SK-N-SH treated with all-trans-retinoic acid at 6 μM for 48 hours (cell line): Measurements from ENCODE around the gene MARCHF10.

Experiments used
- ATAC-seq: fragments of 200-7000 bp; cut with Tn5 transposase; 3 replicates; pipeline ENCODE4 v1.9.1; 2020; ENCODE audit warnings: mild to moderate bottlenecking, moderate library complexity
- BACH2 ChIP-seq: fragments of 250-450 bp; sonication (Bioruptor Pico); IDR thresholded peaks from 2 replicates; pipeline ENCODE4 v1.9.0; 2021; ENCODE audit warnings: mild to moderate bottlenecking, borderline replicate concordance
- CREB5 ChIP-seq: fragments of 250-450 bp; sonication (Bioruptor Pico); IDR thresholded peaks from 2 replicates; pipeline ENCODE4 v1.5.1; 2020; ENCODE audit warnings: low read depth, mild to moderate bottlenecking, moderate library complexity
- CSDC2 ChIP-seq: fragments of 250-450 bp; sonication (Bioruptor Pico); IDR thresholded peaks from 2 replicates; pipeline ENCODE4 v1.5.0; 2020; ENCODE audit warnings: mild to moderate bottlenecking, moderate library complexity
- CSRNP3 ChIP-seq: fragments of 250-450 bp; sonication (Bioruptor Pico); IDR thresholded peaks from 2 replicates; pipeline ENCODE4 v1.5.1; 2021; ENCODE audit warnings: mild to moderate bottlenecking, moderate library complexity
- ESRRG ChIP-seq: fragments of 250-450 bp; sonication (Bioruptor Pico); IDR thresholded peaks from 2 replicates; pipeline ENCODE4 v1.6.1; 2021; ENCODE audit warnings: mild to moderate bottlenecking
- ISL1 ChIP-seq: fragments of 250-450 bp; sonication (Bioruptor Pico); IDR thresholded peaks from 2 replicates; pipeline ENCODE4 v2.1.2; 2022; ENCODE audit warnings: mild to moderate bottlenecking, moderate library complexity
- OSR1 ChIP-seq: fragments of 250-450 bp; sonication (Bioruptor Pico); IDR thresholded peaks from 2 replicates; pipeline ENCODE4 v1.8.0; 2022; ENCODE audit warnings: moderate library complexity, mild to moderate bottlenecking, inconsistent platforms
- POU6F1 ChIP-seq: fragments of 250-450 bp; sonication (Bioruptor Pico); IDR thresholded peaks from 2 replicates; pipeline ENCODE4 v1.8.0; 2021; ENCODE audit warnings: low read depth, mild to moderate bottlenecking, moderate library complexity, borderline replicate concordance
- PPARA ChIP-seq: fragments of 250-450 bp; sonication (Bioruptor Pico); IDR thresholded peaks from 2 replicates; pipeline ENCODE4 v1.5.0; 2020; ENCODE audit warnings: mild to moderate bottlenecking, borderline replicate concordance
- RARB ChIP-seq: fragments of 250-450 bp; sonication (Bioruptor Pico); IDR thresholded peaks from 2 replicates; pipeline ENCODE4 v1.8.0; 2021; ENCODE audit warnings: mild to moderate bottlenecking, moderate library complexity
- SNAI2 ChIP-seq: fragments of 250-450 bp; sonication (Bioruptor Pico); IDR thresholded peaks from 2 replicates; pipeline ENCODE4 v1.5.0; 2020; ENCODE audit warnings: mild to moderate bottlenecking, moderate library complexity
- TCF4 ChIP-seq: fragments of 250-450 bp; sonication (Bioruptor Pico); IDR thresholded peaks from 2 replicates; pipeline ENCODE4 v1.8.0; 2021; ENCODE audit warnings: mild to moderate bottlenecking, moderate library complexity, borderline replicate concordance
- TOX ChIP-seq: fragments of 250-450 bp; sonication (Bioruptor Pico); IDR thresholded peaks from 2 replicates; pipeline ENCODE4 v1.8.0; 2021; ENCODE audit warnings: mild to moderate bottlenecking, moderate library complexity, borderline replicate concordance
- ZC3H10 ChIP-seq: fragments of 250-450 bp; sonication (Bioruptor Pico); IDR thresholded peaks from 2 replicates; pipeline ENCODE4 v1.5.1; 2021; ENCODE audit warnings: mild to moderate bottlenecking, moderate library complexity
- ZFP3 ChIP-seq: fragments of 250-450 bp; sonication (Bioruptor Pico); IDR thresholded peaks from 2 replicates; pipeline ENCODE4 v1.5.0; 2020; ENCODE audit warnings: mild to moderate bottlenecking, moderate library complexity
- ZFP30 ChIP-seq: fragments of 450-650 bp; formaldehyde crosslinking; IDR thresholded peaks from 2 replicates; pipeline ENCODE4 v1.5.0; 2022; ENCODE audit warnings: mild to moderate bottlenecking, moderate library complexity
- ZNF565 ChIP-seq: fragments of 450-650 bp; formaldehyde crosslinking; conservative IDR thresholded peaks from 2 replicates; pipeline ENCODE4 v1.5.0; 2020; ENCODE audit warnings: low read depth, mild to moderate bottlenecking, moderate library complexity
- ZNF70 ChIP-seq: fragments of 450-650 bp; formaldehyde crosslinking; IDR thresholded peaks from 2 replicates; pipeline ENCODE4 v1.5.0; 2020; ENCODE audit warnings: mild to moderate bottlenecking, moderate library complexity
- ZNF8 ChIP-seq: fragments of 450-650 bp; formaldehyde crosslinking; IDR thresholded peaks from 2 replicates; pipeline ENCODE4 v1.5.0; 2020; ENCODE audit warnings: mild to moderate bottlenecking, moderate library complexity
- TF ChIP-seq, protein P1 (sequence below): fragments of 250-450 bp; sonication (Bioruptor Pico); IDR thresholded peaks from 2 replicates; pipeline ENCODE4 v1.8.0; 2020; ENCODE audit warnings: mild to moderate bottlenecking, moderate library complexity, borderline replicate concordance
- TF ChIP-seq, protein P2 (sequence below): fragments of 250-450 bp; sonication (Bioruptor Pico); IDR thresholded peaks from 2 replicates; pipeline ENCODE4 v1.5.0; 2020; ENCODE audit warnings: mild to moderate bottlenecking, moderate library complexity

The MARCHF10 gene

DNA sequence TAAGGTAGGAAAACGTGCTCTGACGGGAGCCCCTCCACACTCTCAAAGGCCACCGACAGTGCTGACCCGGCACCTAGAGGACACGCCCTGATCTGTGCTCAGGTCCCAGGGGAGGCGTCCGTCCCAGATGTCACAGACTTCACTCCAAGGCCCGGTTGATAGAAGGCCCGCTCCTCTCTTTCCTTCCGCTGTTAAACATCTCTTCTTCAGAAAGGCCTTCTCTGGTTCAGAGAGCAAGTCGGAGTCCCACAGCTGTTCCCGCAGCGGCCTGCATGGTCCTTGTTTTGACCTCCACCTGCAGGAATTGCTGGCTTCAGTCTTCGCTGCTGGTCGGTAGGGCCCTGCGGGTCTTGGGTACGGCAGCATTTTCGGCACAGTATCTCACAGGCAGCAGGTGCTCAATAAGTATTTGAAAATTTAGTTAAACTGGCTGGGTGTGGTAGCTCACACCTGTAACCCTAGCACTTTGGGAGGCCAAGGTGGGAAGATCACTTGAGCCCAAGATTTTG lies 92.2 kb downstream of the MARCHF10 start:
- TF ChIP-seq ZNF8 (CRISPR knock-in tag) (no peak), ESRRG (CRISPR knock-in tag) (no peak), ZNF70 (CRISPR knock-in tag) (no peak), ZFP3 (CRISPR knock-in tag) (no peak), CREB5 (CRISPR knock-in tag) (no peak), POU6F1 (CRISPR knock-in tag) (no peak), OSR1 (no peak), BACH2 (no peak), RARB (no peak), ZNF565 (CRISPR knock-in tag) (no peak), SNAI2 (no peak), ZFP30 (CRISPR knock-in tag) (no peak), TCF4 (no peak), PPARA (no peak), TOX (CRISPR knock-in tag) (no peak), CSDC2 (no peak)
- TF ChIP-seq, protein P1, sequence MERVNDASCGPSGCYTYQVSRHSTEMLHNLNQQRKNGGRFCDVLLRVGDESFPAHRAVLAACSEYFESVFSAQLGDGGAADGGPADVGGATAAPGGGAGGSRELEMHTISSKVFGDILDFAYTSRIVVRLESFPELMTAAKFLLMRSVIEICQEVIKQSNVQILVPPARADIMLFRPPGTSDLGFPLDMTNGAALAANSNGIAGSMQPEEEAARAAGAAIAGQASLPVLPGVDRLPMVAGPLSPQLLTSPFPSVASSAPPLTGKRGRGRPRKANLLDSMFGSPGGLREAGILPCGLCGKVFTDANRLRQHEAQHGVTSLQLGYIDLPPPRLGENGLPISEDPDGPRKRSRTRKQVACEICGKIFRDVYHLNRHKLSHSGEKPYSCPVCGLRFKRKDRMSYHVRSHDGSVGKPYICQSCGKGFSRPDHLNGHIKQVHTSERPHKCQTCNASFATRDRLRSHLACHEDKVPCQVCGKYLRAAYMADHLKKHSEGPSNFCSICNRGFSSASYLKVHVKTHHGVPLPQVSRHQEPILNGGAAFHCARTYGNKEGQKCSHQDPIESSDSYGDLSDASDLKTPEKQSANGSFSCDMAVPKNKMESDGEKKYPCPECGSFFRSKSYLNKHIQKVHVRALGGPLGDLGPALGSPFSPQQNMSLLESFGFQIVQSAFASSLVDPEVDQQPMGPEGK (CRISPR knock-in tag): no peak
- no peak for ATAC-seq

- TF ChIP-seq CREB5 (CRISPR knock-in tag): no peak
- no peak for TF ChIP-seq OSR1
- TF ChIP-seq PPARA: no peak
- TF ChIP-seq SNAI2: no peak
- no peak for TF ChIP-seq ZC3H10 (CRISPR knock-in tag)
- no peak for TF ChIP-seq ZNF8 (CRISPR knock-in tag)
- TF ChIP-seq ZFP30 (CRISPR knock-in tag): no peak
- no peak for TF ChIP-seq CSRNP3 (CRISPR knock-in tag)
- no peak for TF ChIP-seq ZNF70 (CRISPR knock-in tag)
- TF ChIP-seq RARB: no peak
- no peak for TF ChIP-seq ESRRG (CRISPR knock-in tag)
- TF ChIP-seq ISL1 (CRISPR knock-in tag): no peak
- TF ChIP-seq, protein P2, sequence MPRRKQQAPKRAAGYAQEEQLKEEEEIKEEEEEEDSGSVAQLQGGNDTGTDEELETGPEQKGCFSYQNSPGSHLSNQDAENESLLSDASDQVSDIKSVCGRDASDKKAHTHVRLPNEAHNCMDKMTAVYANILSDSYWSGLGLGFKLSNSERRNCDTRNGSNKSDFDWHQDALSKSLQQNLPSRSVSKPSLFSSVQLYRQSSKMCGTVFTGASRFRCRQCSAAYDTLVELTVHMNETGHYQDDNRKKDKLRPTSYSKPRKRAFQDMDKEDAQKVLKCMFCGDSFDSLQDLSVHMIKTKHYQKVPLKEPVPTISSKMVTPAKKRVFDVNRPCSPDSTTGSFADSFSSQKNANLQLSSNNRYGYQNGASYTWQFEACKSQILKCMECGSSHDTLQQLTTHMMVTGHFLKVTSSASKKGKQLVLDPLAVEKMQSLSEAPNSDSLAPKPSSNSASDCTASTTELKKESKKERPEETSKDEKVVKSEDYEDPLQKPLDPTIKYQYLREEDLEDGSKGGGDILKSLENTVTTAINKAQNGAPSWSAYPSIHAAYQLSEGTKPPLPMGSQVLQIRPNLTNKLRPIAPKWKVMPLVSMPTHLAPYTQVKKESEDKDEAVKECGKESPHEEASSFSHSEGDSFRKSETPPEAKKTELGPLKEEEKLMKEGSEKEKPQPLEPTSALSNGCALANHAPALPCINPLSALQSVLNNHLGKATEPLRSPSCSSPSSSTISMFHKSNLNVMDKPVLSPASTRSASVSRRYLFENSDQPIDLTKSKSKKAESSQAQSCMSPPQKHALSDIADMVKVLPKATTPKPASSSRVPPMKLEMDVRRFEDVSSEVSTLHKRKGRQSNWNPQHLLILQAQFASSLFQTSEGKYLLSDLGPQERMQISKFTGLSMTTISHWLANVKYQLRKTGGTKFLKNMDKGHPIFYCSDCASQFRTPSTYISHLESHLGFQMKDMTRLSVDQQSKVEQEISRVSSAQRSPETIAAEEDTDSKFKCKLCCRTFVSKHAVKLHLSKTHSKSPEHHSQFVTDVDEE (CRISPR knock-in tag): no peak
- TF ChIP-seq TOX (CRISPR knock-in tag): no peak
- no peak for TF ChIP-seq BACH2
- no peak for TF ChIP-seq TCF4
- no peak for ATAC-seq
These were observed 93.9 kb downstream of the MARCHF10 start for GRCh38 chr17:62714016-62714777.
